ENCODE measurements around the gene KRT32. TPM values are rescaled to one million over a fixed set of nuclear protein-coding genes. Genes with fewer than 3 reads are reported as not detected.

KRT32 gene
- total and polyA plus RNA-seq, 8 donors, result 1.9 TPM; not detected in 7

GRCh38 chr17:41474863-41475262 is 7.7 kb upstream of the KRT32 start:
- H3K27ac ChIP-seq, result no peak overlapping the region
- intact Hi-C loops (cut with DNase I; ENCODE audit: low total_unique reads), result no loop called here
- no peaks in the 10 kb centered on the region for H3K36me3 ChIP-seq
- peaks cover 0 to 7% (median 4%) of the 10 kb centered on the region in 4 donors for H3K9me3 ChIP-seq
- no peak overlapping the region for H3K4me3 ChIP-seq
- DNase-seq, result no peak
- H3K27me3 ChIP-seq, result no peaks in the 10 kb centered on the region
- 64 to 79% (median 66%) methylated on average over 8 of the region's 8 CpGs for WGBS, 5 donors
- H3K4me1 ChIP-seq, result no peaks in the 10 kb centered on the region
- TF ChIP-seq POLR2AphosphoS5 (IDR thresholded peaks at IDR 0.05) (no peak), EP300 (IDR thresholded peaks at IDR 0.05) (no peak), POLR2A (IDR thresholded peaks at IDR 0.05) (no peak), CTCF (IDR thresholded peaks at IDR 0.05) (no peak)

- no peak overlapping the region for H3K27ac ChIP-seq
- no peak for TF ChIP-seq POLR2AphosphoS5 (IDR thresholded peaks at IDR 0.05)
- no peaks in the 10 kb centered on the region for H3K36me3 ChIP-seq
- H3K9me3 ChIP-seq, result peaks cover 0 to 15% (median 5%) of the 10 kb centered on the region in 4 donors
- intact Hi-C loops (cut with DNase I; ENCODE audit: low total_unique reads), result no loop called here
- no peak for DNase-seq
- H3K27me3 ChIP-seq, result no peaks in the 10 kb centered on the region
- H3K4me3 ChIP-seq, result no peak overlapping the region
- H3K4me1 ChIP-seq, result peaks cover 0 to 11% (median 3%) of the 10 kb centered on the region in 4 donors
Observed at GRCh38 chr17:41468346-41468745, 1.2 kb upstream of the KRT32 start.

GRCh38 chr17:41467561-41467960 is 375 bp upstream of the KRT32 start:
- no peaks in the 10 kb centered on the region for H3K36me3 ChIP-seq
- no peak for TF ChIP-seq EP300 (IDR thresholded peaks at IDR 0.05)
- no peak for TF ChIP-seq POLR2AphosphoS5 (IDR thresholded peaks at IDR 0.05)
- no peak for TF ChIP-seq POLR2A (IDR thresholded peaks at IDR 0.05)
- no peak for TF ChIP-seq CTCF (IDR thresholded peaks at IDR 0.05)
- H3K9me3 ChIP-seq, result peaks cover 0 to 15% (median 5%) of the 10 kb centered on the region in 4 donors
- DNase-seq, result peak in 1 of 2 donors; percentile 26
- no peak overlapping the region for H3K27ac ChIP-seq
- H3K27me3 ChIP-seq, result no peaks in the 10 kb centered on the region
- intact Hi-C loops (cut with DNase I; ENCODE audit: low total_unique reads), result no loop called here
- H3K4me1 ChIP-seq, result peaks cover 0 to 11% (median 3%) of the 10 kb centered on the region in 4 donors
- no peak overlapping the region for H3K4me3 ChIP-seq
- 64 to 84% (median 73%) methylated on average over 4 of the region's 4 CpGs for WGBS, 5 donors

GRCh38 chr17:41464682-41465081 is 2.5 kb downstream of the KRT32 start:
- 12 to 25% (median 21%) methylated on average over 6 of the region's 6 CpGs for WGBS, 5 donors
- DNase-seq, result peak; percentile 59 to 64

More at GRCh38 chr17:41464682-41465081, 2.5 kb downstream of the KRT32 start:
- Histone ChIP-seq H3K4me3 (no peak overlapping the region), H3K4me1 (peaks cover 0 to 11% (median 3%) of the 10 kb centered on the region in 4 donors), H3K9me3 (peaks cover 0 to 10% (median 0%) of the 10 kb centered on the region in 4 donors), H3K27me3 (no peaks in the 10 kb centered on the region), H3K27ac (no peak overlapping the region), H3K36me3 (no peaks in the 10 kb centered on the region)
- TF ChIP-seq POLR2AphosphoS5 (IDR thresholded peaks at IDR 0.05) (peak in 2 of 3 donors; percentile 66 to 72), POLR2A (IDR thresholded peaks at IDR 0.05) (no peak), EP300 (IDR thresholded peaks at IDR 0.05) (no peak), CTCF (IDR thresholded peaks at IDR 0.05) (no peak)
- intact Hi-C loops (cut with DNase I; ENCODE audit: low total_unique reads), result no loop called here
